Measurements from ENCODE around the gene TRIOBP. TPM values are rescaled to one million over a fixed set of nuclear protein-coding genes. Genes with fewer than 3 reads are reported as not detected.
A peak's percentile ranks its signal among the peaks of the same experiment; 100 is the strongest.

Gene TRIOBP
- total and polyA plus RNA-seq, 2 of the 13 experiments (the other 11 are each of a cell fraction or from before 2014, with no cell fraction given): 6.1 to 15.4 TPM

DNA sequence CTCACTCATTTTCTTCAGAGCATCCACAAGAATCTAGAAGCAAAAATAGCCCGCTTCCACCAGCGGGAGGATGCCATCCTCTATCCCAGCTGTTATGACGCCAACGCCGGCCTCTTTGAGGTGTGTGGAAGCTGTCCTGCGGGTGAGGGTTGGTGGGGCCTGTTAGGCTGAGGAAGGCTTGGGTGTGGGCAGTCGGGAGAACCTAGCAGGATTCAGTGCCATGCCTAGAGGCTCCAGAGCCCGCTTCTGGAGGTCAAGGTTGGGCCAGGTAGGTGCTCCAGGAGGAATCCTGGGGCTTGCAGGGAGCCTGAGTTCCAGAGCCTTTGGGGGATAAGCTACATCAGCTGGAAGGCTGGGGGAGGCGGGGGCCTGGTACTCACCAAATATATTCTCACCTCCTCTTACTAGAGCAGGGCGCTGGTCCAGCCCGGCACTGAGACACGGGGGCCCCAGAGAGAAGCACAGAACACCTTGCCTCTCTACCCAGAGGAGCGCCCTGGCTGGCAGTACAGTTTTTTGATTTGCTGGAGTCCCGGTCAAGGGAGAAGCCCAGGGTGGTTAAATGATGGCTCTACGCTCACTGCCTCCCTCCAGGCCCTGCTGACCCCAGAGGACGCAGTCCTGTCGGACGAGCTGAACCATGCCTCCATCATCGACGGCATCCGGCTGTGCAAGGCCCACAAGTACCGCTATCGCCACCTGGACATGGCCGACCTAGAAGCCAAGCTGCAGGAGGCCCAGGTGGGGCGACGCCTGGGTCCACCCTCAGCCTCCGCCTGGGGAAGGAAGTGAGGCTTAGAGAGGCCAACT, 116.2 kb downstream of the TRIOBP start:
- H3K27me3 ChIP-seq (ENCODE audit: control insufficient read depth in 1 of 2, insufficient read depth in 2 of 2, low read length in 2 of 2): no peaks in the 10 kb centered on the region
- H2AFZ ChIP-seq (ENCODE audit: low read length): no peak overlapping the region
- no peaks in the 10 kb centered on the region for H3K9me3 ChIP-seq (ENCODE audit: low read length)
- CTCF ChIA-PET (ENCODE audit: low intra/inter-chr PET ratio, low total read pairs): no interaction called here
- FAIRE-seq (no peak), DNase-seq (ENCODE audit: low spot score) (no peak), ATAC-seq (no peak)
- no TSS peak for BruUV-seq (replicated peaks)
- 95% methylated on average over 27 of the region's 27 CpGs for WGBS (ENCODE audit: low lambda C conversion rate)
- no peak overlapping the region for H3K4me3 ChIP-seq (replicated peaks in 1 of 3; ENCODE audit: insufficient read depth in 1 of 3, low read depth in 2 of 3, low read length in 3 of 3)
- peaks cover 8 to 18% of the 10 kb centered on the region in 2 experiments; a peak in 4 of 5 replicates for H3K36me3 ChIP-seq (replicated peaks in 1 of 2; ENCODE audit: control insufficient read depth in 1 of 2, insufficient read depth in 2 of 2, low read length in 2 of 2)
- H3K4me2 ChIP-seq (ENCODE audit: low read depth, low read length): no peak overlapping the region
- H4K20me1 ChIP-seq (ENCODE audit: insufficient read depth, low read length): peaks cover 15% of the 10 kb centered on the region; the same call in 1 of the 2 replicates
- intact Hi-C loops (cut with micrococcal nuclease; ENCODE audit: unreplicated experiment): no loop called here
- peaks cover 31% of the 10 kb centered on the region for H3K4me1 ChIP-seq (ENCODE audit: insufficient read depth, low read length)
- no peak overlapping the region for H3K27ac ChIP-seq (ENCODE audit: extremely low read length, insufficient read depth, low read length)
- H3K79me2 ChIP-seq (ENCODE audit: insufficient read depth, low read length): peaks cover 4% of the 10 kb centered on the region
- H3K9ac ChIP-seq (ENCODE audit: insufficient read depth, low read depth, low read length): no peak overlapping the region
- in situ Hi-C loops (cut with HindIII; ENCODE audit: extremely low pct_ligation_motif_present, low pct_unique_long_range_greater_than_20kb): loop anchor here (10.0 kb wide), 1 partner anchor 122 kb away; no protein-coding TSS in a partner anchor
- TF ChIP-seq ZNF672 (CRISPR knock-in tag; IDR thresholded peaks at IDR 0.05): no peak
- 0 out of 2 replicates have a peak, but pooled peaks have one; percentile 6 for TF ChIP-seq POLR2G (IDR thresholded peaks at IDR 0.05; ENCODE audit: low read depth, low read length)
- TF ChIP-seq AGO2 (optimal IDR thresholded peaks at IDR 0.05; ENCODE audit: low read depth, low read length): peak; percentile 80
- TF ChIP-seq TEAD2 (CRISPR knock-in tag; IDR thresholded peaks at IDR 0.05): no peak
- TF ChIP-seq PAWR (CRISPR knock-in tag; IDR thresholded peaks at IDR 0.05; ENCODE audit: borderline replicate concordance): no peak
- peak; percentile 58 for TF ChIP-seq RBFOX2 (IDR thresholded peaks at IDR 0.05; ENCODE audit: low read depth, low read length)
- TF ChIP-seq ZNF33B (CRISPR knock-in tag; IDR thresholded peaks at IDR 0.05): no peak
- peak; percentile 47 for TF ChIP-seq AGO1 (IDR thresholded peaks at IDR 0.05; ENCODE audit: low read depth, low read length, poor library complexity, severe bottlenecking)
- TF ChIP-seq, protein P1, sequence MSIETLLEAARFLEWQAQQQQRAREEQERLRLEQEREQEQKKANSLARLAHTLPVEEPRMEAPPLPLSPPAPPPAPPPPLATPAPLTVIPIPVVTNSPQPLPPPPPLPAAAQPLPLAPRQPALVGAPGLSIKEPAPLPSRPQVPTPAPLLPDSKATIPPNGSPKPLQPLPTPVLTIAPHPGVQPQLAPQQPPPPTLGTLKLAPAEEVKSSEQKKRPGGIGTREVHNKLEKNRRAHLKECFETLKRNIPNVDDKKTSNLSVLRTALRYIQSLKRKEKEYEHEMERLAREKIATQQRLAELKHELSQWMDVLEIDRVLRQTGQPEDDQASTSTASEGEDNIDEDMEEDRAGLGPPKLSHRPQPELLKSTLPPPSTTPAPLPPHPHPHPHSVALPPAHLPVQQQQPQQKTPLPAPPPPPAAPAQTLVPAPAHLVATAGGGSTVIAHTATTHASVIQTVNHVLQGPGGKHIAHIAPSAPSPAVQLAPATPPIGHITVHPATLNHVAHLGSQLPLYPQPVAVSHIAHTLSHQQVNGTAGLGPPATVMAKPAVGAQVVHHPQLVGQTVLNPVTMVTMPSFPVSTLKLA (IDR thresholded peaks at IDR 0.05): no peak
- TF ChIP-seq, protein P2, sequence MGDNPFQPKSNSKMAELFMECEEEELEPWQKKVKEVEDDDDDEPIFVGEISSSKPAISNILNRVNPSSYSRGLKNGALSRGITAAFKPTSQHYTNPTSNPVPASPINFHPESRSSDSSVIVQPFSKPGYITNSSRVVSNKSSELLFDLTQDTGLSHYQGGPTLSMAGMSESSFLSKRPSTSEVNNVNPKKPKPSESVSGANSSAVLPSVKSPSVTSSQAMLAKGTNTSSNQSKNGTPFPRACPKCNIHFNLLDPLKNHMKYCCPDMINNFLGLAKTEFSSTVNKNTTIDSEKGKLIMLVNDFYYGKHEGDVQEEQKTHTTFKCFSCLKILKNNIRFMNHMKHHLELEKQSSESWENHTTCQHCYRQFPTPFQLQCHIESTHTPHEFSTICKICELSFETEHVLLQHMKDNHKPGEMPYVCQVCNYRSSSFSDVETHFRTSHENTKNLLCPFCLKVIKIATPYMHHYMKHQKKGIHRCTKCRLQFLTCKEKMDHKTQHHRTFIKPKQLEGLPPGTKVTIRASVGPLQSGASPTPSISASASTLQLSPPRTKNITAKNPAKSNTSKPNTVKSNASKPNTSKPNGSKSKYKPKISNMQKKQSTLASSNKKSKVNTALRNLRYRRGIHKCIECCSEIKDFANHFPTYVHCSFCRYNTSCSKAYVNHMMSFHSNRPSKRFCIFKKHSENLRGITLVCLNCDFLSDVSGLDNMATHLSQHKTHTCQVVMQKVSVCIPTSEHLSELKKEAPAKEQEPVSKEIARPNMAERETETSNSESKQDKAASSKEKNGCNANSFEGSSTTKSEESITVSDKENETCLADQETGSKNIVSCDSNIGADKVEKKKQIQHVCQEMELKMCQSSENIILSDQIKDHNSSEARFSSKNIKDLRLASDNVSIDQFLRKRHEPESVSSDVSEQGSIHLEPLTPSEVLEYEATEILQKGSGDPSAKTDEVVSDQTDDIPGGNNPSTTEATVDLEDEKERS (CRISPR knock-in tag; IDR thresholded peaks at IDR 0.05): no peak
- no peak for TF ChIP-seq KLF15 (CRISPR knock-in tag; IDR thresholded peaks at IDR 0.05; ENCODE audit: borderline replicate concordance)
- TF ChIP-seq, protein P3, sequence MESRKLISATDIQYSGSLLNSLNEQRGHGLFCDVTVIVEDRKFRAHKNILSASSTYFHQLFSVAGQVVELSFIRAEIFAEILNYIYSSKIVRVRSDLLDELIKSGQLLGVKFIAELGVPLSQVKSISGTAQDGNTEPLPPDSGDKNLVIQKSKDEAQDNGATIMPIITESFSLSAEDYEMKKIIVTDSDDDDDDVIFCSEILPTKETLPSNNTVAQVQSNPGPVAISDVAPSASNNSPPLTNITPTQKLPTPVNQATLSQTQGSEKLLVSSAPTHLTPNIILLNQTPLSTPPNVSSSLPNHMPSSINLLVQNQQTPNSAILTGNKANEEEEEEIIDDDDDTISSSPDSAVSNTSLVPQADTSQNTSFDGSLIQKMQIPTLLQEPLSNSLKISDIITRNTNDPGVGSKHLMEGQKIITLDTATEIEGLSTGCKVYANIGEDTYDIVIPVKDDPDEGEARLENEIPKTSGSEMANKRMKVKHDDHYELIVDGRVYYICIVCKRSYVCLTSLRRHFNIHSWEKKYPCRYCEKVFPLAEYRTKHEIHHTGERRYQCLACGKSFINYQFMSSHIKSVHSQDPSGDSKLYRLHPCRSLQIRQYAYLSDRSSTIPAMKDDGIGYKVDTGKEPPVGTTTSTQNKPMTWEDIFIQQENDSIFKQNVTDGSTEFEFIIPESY (CRISPR knock-in tag; IDR thresholded peaks at IDR 0.05): peak; percentile 49; the same call in 1 of the 2 replicates
- TF ChIP-seq NFYB (CRISPR knock-in tag; IDR thresholded peaks at IDR 0.05): no peak
- no peak for TF ChIP-seq RXRA (CRISPR knock-in tag; IDR thresholded peaks at IDR 0.05)
- TF ChIP-seq MTA1 (CRISPR knock-in tag; IDR thresholded peaks at IDR 0.05; ENCODE audit: borderline replicate concordance): no peak
- no peak for TF ChIP-seq ZNF547 (CRISPR knock-in tag; IDR thresholded peaks at IDR 0.05)
- no peak for TF ChIP-seq ZBTB38 (CRISPR knock-in tag; IDR thresholded peaks at IDR 0.05)
- TF ChIP-seq ZNF747 (CRISPR knock-in tag; IDR thresholded peaks at IDR 0.05; ENCODE audit: borderline replicate concordance): no peak
- POLR2A ChIA-PET: interaction anchor here (0.9 to 1.1 kb wide), 2 partner anchors 29 to 51 kb away, joined by 3 to 6 read pairs; no protein-coding TSS in a partner anchor
